Measurements from ENCODE around the gene FAM193B.
"Not testable (repeated sequence)": the region's sequence is repeated elsewhere in the genome, so short reads cannot be mapped to it uniquely, and the experiment has no call there.

The FAM193B gene

GRCh38 chr5:177576169-177576568 is 21.8 kb upstream of the FAM193B start:
- DNase-seq (ENCODE audit: low spot score) = no peak

GRCh38 chr5:177575488-177575887 is 21.1 kb upstream of the FAM193B start:
- DNase-seq (ENCODE audit: low spot score) = no peak

DNA sequence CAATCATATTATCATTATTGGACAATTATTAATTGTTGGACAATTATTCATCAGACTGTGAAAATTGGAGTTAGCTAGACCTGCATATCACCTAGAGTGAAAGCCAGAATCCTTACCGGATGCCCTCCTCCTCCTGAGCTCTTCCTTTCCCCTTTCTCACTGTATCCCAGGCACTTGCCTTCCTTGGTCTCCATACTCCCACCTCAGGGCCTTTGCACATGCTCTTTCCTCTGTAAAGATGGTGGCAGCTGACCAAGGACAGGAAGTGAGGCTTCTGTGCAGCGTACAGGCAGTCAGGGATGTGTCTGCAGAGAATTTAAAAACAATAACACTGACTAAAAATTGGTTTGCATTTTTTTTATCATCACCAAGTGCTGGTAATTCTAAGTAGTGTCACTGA is 15.5 kb upstream of the FAM193B start:
- DNase-seq (ENCODE audit: low spot score) = no peak

DNA sequence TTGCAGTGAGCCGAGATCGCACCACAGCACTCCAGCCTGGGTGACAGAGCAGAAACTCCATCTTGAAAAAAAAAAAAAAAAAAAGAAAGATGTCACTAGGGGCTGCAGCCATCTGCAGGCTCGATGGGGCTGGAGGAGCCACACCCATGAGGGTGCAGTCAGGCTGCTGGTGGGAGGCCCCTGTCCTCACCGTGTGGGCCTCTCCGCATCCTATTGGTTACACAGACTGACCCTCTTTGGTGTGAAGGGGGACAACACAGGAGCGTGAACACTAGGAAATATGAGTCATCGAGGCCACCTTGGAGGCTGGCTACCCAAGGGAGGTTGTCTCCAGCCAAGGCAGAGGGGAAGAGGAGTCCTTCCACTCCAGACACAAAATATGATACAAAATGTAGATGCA is 14.0 kb upstream of the FAM193B start:
- DNase-seq (ENCODE audit: low spot score) = no peak

DNA sequence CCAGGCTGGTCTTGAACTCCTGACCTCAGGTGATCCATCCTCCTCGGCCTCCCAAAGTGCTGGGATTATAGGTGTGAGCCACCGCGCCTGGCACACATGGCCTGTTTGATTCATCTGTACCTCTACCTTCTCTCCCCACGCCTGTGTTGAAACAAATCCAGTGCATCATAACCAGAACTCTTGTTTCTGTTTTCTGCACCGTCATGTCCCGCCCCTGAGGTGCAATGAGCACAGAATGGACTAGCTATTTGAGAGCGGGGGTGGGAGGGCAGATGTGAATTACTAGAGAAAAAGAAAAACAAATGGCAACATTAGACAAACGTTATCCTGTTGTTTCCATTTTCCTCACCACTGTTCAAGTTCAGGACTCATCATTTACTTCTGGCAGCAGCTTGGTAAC is 10.7 kb upstream of the FAM193B start:
- DNase-seq (ENCODE audit: low spot score) = no peak

DNA sequence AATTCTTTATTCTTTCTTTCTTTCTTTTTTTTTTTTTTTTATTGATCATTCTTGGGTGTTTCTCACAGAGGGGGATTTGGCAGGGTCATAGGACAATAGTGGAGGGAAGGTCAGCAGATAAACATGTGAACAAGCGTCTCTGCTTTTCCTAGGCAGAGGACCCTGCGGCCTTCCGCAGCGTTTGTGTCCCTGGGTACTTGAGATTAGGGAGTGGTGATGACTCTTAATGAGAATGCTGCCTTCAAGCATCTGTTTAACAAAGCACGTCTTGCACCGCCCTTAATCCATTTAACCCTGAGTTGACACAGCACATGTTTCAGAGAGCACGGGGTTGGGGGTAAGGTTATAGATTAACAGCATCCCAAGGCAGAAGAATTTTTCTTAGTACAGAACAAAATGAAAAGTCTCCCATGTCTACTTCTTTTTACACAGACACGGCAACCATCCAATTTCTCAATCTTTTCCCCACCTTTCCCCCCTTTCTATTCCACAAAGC is 5.1 kb upstream of the FAM193B start:
- DNase-seq (ENCODE audit: low spot score) = not testable (repeated sequence)

DNA sequence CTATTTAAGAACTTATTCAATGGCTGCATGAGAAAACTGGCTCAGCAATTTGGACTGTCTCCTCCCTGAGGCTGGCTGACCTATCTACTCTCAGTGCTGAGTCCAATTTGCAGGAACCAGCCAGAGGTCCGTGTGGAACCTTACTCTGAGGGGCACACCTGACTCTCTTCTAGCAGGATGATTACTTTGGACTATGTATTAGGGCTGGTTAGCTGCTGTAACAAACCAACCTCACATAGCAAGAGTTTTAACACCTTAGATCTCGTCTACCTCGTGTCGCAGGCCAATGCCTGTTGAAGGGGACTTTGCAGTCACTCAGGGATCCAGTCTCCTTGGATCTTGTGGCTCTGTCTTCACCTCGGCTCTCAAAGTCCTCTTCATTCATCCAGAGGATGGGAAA is 3.4 kb upstream of the FAM193B start:
- DNase-seq (ENCODE audit: low spot score) = no peak

DNA sequence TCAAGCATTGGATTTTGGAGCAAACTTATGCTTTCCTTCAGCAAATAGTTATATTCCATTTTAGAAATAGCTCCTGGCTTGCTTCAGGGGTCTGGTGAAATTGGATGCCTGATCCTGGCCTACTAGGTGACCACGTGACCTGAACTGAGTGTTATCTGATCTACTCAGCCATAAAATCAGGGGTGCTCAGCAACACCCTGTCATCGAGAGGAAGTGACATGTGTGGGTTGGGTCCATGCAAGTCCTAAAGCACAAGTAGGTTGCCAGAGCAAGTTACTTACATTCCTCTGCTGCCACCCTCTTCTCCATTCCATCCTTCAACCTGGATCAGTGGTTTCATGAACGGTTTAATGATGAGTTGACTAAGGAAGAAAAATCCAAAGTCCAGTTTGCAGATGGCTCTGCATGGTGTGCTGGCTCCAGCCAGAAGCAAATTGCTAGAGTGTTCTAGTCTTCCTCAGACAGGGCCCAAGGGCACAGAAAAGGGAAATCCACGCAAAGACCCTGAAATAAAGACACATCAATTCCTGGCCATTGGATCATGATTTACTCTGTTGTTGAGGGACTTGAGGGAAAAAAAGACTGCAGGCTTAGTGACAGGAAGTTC is 2.8 kb upstream of the FAM193B start:
- DNase-seq (ENCODE audit: low spot score) = no peak

DNA sequence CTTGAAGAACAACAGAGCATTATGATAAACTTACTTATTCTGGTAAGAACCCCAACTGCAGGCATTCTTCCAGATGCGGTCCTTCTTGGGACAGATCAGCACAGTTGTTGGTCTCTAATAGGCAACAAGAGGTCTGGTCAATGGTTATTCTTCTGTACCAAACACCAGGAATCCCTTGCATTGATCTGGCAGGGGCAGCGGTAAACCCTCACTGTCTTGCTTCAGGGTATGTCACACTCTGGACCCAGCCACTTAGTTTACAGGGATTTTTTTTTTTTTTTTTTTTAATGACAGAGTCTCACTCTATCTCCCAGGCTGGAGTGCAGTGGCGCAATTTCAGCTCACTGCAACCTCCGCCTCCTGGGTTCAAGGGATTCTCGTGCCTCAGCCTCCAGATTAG is 1.3 kb upstream of the FAM193B start:
- DNase-seq (ENCODE audit: low spot score) = no peak

DNA sequence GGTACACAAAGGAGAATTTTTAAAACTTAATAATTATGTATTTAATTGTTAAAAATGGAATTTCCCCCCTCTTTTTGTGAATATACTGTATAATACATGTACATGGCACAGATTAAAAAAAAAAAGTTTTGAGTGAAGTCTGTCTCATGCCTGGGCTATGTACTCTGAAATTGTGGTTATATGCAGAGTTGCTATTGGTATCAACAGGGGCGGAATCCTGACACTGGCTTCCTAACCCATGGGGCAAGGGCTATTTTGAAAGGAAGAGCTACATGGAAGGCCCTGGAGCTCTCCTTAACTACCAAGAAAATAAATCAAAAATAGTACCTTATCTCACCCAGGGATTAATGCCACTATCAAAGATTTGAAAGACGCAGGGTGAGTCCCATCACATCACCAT is 865 bp upstream of the FAM193B start:
- DNase-seq (ENCODE audit: low spot score) = no peak

GRCh38 chr5:177553671-177554429 is 513 bp downstream of the FAM193B start:
- no peak for DNase-seq (ENCODE audit: low spot score)

DNA sequence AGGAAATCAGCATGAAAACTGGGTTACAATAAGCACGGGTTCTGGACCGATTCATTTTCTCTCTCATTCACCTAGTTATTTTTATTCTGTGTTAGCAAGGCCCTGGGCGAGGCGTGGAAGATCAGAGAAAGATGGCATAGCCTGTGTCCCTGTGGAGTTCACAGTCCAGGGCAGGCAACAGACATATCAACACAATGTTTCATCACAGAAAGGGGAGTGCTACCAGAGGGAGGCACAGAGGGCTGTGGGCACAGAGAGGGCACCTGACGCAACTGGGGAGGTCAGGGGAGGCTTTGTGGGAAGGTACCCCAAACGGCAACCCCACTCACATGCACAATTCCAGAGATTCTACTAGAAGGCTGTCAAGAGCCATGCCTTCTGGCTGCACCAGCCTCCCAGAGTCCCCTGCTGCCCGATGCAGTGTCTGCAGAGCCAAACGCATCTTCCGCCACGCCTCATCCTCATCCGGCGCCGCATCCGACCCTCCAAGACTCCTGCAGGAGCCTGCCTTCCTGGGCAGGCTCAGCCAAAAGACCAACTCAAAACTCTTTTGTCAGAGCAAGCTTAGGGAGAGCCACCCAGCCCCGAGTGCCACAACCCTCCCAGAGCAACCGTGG is 1.4 kb downstream of the FAM193B start:
- DNase-seq (ENCODE audit: low spot score) = no peak

DNA sequence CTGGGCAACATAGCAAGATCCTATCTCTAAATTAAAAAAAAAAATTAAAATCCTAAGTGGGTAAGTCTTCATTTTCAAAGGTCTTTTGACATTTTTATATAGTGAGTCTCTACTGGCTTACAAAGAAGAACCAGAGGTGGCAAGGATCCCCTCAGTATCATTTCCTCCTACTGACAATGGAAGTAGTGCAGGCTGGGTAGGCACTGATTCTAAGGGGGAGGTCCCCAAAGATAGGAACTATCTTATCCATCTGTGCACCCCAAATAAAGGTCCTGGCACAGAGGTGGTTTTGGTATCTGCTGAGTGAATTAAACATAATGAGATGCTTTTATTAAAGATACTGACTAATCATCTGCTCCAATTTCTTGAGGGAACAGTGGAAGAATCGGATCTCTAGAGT is 4.2 kb downstream of the FAM193B start:
- no peak for DNase-seq (ENCODE audit: low spot score)

DNA sequence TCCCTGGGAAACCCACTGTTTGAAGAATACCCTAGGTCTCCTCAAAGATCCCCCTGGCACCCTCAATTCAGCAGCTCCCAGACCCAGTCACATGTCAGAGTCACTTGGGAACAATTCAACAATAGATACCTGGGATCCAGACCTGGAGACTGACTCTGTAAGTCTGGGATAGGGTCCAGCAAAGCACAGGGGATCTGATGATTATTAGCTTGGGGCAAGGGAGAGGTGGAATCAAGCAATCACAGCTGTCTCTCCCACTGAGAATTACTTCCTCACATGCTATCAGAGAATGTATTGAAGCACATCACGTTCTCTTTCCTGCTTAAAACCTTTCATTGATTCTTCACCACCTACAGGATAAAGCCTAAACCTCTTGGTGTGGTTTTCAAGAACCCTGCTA is 5.9 kb downstream of the FAM193B start:
- no peak for DNase-seq (ENCODE audit: low spot score)

- DNase-seq (ENCODE audit: low spot score) = no peak
Measured at GRCh38 chr5:177547736-177548135, 6.6 kb downstream of the FAM193B start.

DNA sequence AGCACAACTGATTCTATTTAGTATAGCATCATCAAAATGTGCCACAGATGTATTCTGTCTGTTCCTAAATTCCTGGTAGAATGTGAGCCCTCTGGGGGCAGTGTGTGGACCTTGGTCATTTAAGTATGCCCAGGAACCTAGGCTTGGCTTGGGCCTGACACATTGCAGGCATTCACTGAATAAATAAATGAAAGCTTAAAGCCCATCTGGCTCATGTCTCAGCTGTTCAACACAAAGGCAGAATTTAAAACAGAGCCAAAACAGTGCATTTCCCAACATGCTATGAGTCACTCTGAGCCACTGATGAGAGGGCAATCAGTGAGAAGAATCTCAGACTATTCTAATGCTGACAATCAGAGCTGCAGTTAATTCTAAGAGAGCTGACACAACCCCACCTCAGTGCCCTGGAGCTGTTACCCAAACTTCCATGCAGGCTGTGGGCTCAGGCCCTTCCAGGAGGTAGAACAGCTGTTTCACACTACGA is 8.1 kb downstream of the FAM193B start:
- DNase-seq (ENCODE audit: low spot score) = no peak

GRCh38 chr5:177545487-177546257 is 8.7 kb downstream of the FAM193B start:
- no peak for DNase-seq (ENCODE audit: low spot score)

- DNase-seq (ENCODE audit: low spot score) = peak; percentile 60
Measured at GRCh38 chr5:177542816-177543465, 11.4 kb downstream of the FAM193B start.

DNA sequence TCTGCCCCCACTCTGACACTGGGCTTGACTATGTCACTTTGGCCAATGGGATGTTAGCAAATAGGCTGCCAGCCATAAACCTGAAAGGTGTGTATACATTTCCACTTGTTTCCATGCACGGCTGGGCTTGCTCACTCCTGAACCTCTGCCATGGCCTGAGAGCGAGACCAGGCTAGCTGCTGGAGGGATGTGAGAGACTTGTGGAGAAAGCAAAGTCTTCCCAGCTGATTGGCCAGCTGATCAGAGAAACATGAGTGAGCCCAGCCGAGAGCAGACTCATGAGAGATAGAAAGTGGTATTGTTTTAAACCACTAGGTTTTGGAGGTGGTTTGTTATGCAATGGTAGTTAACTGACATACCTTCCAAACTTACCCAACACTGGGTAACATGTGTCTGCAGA is 13.9 kb downstream of the FAM193B start:
- DNase-seq (ENCODE audit: low spot score) = no peak

DNA sequence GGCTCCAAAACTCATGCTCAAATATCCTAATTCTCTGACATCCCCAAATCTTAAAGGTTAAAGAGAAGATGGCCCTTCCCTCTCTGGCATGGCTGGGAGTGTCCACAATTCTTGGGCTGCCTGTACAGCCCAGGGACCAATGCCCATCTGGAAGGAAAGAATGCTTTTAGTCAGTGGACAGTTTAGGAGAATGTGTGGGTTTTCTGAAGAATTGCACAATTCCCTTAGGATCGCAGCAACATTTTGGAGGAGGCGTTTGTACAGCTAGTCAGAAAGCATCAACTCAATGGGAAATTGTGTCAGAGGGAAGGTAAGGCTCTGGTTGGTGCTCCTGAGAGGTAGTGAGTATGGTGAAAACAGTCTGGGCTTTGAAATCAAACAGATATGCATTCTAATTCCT is 15.0 kb downstream of the FAM193B start:
- DNase-seq (ENCODE audit: low spot score) = no peak

GRCh38 chr5:177538876-177539275 is 15.5 kb downstream of the FAM193B start:
- DNase-seq (ENCODE audit: low spot score) = no peak
